ENCODE measurements around the gene PRF1.

Gene PRF1

DNA sequence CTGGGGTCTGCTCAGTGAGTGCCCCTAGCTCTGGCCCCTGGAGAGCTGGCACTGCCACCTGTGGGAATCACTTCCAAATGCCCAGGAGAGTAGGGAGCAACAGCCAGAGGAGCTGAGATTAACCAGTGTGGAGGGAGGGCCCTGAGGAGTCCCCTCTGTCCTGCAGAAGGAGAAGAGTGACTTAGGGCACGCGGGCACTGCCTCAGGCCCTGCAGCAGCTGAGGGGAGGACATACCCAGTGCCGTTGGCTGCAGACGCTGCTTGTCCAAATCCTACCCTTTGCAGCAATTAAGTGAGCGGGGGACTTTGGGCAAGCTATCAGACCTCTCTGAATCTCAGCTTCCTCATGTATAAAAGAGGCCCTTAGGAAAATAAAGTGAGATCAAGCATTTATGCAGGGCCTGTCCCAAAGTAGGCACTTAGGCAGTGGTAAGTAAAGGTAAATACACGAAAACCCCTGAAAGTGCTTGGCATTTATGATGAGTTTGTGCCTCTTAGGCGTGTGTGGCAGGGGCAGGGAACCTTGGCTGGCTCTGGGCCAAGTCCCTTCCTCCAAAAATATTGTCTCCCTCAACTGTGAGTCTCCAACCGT lies 16.9 kb downstream of the PRF1 start:
- no peak for TF ChIP-seq FOXM1 (IDR thresholded peaks at IDR 0.05; ENCODE audit: borderline replicate concordance, low read depth)
- TF ChIP-seq, protein P1, sequence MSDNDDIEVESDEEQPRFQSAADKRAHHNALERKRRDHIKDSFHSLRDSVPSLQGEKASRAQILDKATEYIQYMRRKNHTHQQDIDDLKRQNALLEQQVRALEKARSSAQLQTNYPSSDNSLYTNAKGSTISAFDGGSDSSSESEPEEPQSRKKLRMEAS (IDR thresholded peaks at IDR 0.05) = no peak
- TF ChIP-seq TAF1 (IDR thresholded peaks at IDR 0.05; ENCODE audit: low read depth) = no peak
- no peak for TF ChIP-seq EP300 (IDR thresholded peaks at IDR 0.05; ENCODE audit: borderline replicate concordance)
- no peak for TF ChIP-seq CREB1 (IDR thresholded peaks at IDR 0.05; ENCODE audit: low read depth)

DNA sequence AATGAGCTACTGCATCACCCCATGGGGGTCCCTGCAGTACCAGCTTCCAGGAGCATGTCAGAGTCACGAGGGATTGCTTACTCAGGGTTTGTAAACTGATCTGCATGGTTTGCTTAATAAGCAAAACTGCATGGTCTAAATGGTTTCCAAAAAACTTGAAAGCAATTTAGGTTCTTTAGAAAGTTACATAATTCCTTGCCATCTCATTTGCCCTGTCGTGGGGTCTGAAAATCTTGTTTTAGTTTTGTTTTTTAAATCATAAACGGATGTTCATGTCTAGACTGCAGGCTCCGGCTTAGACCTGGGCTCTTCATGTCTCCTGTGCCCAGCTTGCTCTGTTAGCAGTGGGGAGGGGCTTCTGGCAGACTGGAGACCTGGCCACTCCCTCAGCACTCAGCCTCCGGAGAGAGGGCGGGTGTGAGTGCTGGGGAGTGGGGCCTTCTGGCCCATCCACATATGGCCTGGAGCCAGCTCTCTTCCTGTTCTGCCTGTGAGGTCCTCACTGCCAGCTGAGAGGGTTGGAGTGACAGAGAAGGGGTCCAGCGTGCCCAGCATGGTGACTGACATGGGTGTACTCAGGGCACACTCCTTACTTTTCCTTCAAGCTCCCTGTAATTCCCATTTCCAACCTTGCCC lies 17.5 kb downstream of the PRF1 start:
- TF ChIP-seq, protein P2, sequence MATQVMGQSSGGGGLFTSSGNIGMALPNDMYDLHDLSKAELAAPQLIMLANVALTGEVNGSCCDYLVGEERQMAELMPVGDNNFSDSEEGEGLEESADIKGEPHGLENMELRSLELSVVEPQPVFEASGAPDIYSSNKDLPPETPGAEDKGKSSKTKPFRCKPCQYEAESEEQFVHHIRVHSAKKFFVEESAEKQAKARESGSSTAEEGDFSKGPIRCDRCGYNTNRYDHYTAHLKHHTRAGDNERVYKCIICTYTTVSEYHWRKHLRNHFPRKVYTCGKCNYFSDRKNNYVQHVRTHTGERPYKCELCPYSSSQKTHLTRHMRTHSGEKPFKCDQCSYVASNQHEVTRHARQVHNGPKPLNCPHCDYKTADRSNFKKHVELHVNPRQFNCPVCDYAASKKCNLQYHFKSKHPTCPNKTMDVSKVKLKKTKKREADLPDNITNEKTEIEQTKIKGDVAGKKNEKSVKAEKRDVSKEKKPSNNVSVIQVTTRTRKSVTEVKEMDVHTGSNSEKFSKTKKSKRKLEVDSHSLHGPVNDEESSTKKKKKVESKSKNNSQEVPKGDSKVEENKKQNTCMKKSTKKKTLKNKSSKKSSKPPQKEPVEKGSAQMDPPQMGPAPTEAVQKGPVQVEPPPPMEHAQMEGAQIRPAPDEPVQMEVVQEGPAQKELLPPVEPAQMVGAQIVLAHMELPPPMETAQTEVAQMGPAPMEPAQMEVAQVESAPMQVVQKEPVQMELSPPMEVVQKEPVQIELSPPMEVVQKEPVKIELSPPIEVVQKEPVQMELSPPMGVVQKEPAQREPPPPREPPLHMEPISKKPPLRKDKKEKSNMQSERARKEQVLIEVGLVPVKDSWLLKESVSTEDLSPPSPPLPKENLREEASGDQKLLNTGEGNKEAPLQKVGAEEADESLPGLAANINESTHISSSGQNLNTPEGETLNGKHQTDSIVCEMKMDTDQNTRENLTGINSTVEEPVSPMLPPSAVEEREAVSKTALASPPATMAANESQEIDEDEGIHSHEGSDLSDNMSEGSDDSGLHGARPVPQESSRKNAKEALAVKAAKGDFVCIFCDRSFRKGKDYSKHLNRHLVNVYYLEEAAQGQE (IDR thresholded peaks at IDR 0.05; ENCODE audit: low read depth) = no peak
- TF ChIP-seq FOXM1 (IDR thresholded peaks at IDR 0.05; ENCODE audit: borderline replicate concordance, low read depth) (no peak), EGR1 (IDR thresholded peaks at IDR 0.05) (no peak), CREB1 (IDR thresholded peaks at IDR 0.05; ENCODE audit: low read depth) (no peak), TCF12 (IDR thresholded peaks at IDR 0.05; ENCODE audit: low read depth) (no peak), ZBTB7A (IDR thresholded peaks at IDR 0.05; ENCODE audit: low read depth) (no peak), YY1 (IDR thresholded peaks at IDR 0.05; ENCODE audit: low read depth) (no peak), CEBPB (IDR thresholded peaks at IDR 0.05) (no peak), TAF1 (IDR thresholded peaks at IDR 0.05; ENCODE audit: low read depth) (no peak), RAD21 (IDR thresholded peaks at IDR 0.05; ENCODE audit: low read depth) (no peak), TEAD4 (IDR thresholded peaks at IDR 0.05) (no peak), NFIC (IDR thresholded peaks at IDR 0.05) (no peak), EP300 (IDR thresholded peaks at IDR 0.05; ENCODE audit: borderline replicate concordance) (no peak)
- TF ChIP-seq, protein P3, sequence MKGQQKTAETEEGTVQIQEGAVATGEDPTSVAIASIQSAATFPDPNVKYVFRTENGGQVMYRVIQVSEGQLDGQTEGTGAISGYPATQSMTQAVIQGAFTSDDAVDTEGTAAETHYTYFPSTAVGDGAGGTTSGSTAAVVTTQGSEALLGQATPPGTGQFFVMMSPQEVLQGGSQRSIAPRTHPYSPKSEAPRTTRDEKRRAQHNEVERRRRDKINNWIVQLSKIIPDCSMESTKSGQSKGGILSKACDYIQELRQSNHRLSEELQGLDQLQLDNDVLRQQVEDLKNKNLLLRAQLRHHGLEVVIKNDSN (IDR thresholded peaks at IDR 0.05) = no peak
- TF ChIP-seq, protein P1 (IDR thresholded peaks at IDR 0.05) = no peak

DNA sequence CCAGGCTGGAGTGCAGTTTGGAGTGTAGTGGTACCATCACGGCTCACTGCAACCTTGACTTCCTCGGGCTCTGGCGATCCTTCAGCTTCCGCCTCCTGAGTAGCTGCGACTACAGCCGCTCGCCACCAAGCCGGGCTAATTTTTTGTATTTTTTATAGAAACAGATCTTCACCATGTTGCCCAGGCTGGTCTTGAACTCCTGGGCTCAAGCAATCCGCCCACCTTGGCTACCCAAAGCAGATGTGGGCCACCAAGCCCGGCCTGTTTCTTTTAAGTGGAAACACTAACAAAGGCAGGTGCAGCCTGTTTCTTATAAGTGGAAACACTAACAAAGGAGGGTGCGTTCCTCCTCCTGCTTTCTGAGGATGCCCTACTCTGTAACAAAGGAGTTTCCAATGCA lies 18.2 kb downstream of the PRF1 start:
- TF ChIP-seq TCF12 (IDR thresholded peaks at IDR 0.05; ENCODE audit: low read depth) = no peak

DNA sequence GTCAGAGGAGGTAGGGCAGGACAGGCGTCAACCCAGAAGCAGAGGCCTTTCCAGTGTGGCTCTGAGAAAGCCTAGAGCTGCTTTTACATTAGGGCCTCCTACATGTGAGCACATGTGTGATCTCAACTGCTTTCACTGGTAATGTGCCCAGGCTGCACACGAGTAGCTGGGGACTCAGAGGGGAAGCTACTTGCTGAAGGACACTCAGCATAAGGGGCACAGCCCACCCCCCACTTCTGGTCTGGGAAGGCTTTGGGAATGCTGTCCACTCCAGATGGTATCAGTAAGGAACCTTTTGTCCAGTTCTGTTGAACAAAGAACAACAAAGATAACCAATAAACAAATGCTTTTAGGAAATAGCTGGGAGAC lies 18.9 kb downstream of the PRF1 start:
- no peak for TF ChIP-seq ZBTB7A (IDR thresholded peaks at IDR 0.05; ENCODE audit: low read depth)
- TF ChIP-seq, protein P1 (IDR thresholded peaks at IDR 0.05) = no peak
- TF ChIP-seq YY1 (IDR thresholded peaks at IDR 0.05; ENCODE audit: low read depth) = no peak
- TF ChIP-seq EP300 (IDR thresholded peaks at IDR 0.05; ENCODE audit: borderline replicate concordance) = no peak
- no peak for TF ChIP-seq TAF1 (IDR thresholded peaks at IDR 0.05; ENCODE audit: low read depth)
- TF ChIP-seq, protein P2 (IDR thresholded peaks at IDR 0.05; ENCODE audit: low read depth) = no peak
- TF ChIP-seq RAD21 (IDR thresholded peaks at IDR 0.05; ENCODE audit: low read depth) = no peak
- no peak for TF ChIP-seq NFIC (IDR thresholded peaks at IDR 0.05)
- no peak for TF ChIP-seq TCF12 (IDR thresholded peaks at IDR 0.05; ENCODE audit: low read depth)
- TF ChIP-seq FOXM1 (IDR thresholded peaks at IDR 0.05; ENCODE audit: borderline replicate concordance, low read depth) = no peak
- TF ChIP-seq CREB1 (IDR thresholded peaks at IDR 0.05; ENCODE audit: low read depth) = no peak
- no peak for TF ChIP-seq EGR1 (IDR thresholded peaks at IDR 0.05)
- no peak for TF ChIP-seq CEBPB (IDR thresholded peaks at IDR 0.05)
- TF ChIP-seq TEAD4 (IDR thresholded peaks at IDR 0.05) = no peak
- TF ChIP-seq, protein P3 (IDR thresholded peaks at IDR 0.05) = no peak

DNA sequence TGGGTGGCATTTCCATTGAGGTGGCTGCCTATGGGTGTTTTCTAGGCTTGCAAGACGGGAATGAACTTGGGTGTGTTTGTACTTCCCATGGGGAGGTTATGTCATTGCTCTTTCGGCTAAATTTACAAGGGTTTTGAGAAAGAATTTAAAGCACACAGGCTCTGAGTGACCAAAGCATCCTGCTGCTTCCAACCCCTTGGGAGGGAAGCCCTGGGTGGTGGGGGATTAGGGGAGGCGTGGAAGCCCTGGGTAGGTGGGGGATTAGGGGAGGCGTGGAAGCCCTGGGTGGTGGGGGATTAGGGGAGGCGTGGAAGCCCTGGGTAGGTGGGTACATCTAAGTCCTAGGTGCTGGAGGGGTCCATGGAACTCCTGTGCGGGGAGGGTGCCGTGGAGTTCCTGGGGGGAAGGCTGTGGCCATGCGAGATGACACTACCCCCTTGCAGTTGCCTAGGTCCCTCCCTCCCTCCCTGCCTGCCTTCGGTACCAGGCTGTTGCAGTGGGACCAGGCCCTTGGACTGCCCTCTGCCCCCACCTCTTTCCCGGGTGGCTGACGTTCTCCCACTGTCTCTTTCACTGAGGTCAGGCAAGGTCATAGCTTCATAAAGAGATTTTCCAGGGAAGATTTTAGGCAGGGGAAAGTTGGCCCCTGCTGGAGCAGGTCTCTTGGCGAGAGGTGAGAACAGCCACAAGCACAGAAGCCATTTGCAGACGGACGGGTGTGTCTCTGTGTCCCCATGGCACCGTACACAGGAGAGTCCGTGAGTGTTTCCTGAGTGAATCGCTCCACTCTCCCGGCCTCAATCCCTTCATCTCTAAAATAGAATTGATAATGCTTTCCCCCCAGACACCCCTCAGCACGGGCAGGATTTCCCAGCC lies 19.5 kb downstream of the PRF1 start:
- TF ChIP-seq CREB1 (IDR thresholded peaks at IDR 0.05; ENCODE audit: low read depth) (no peak), NFIC (IDR thresholded peaks at IDR 0.05) (no peak), EGR1 (IDR thresholded peaks at IDR 0.05) (no peak), CEBPB (IDR thresholded peaks at IDR 0.05) (no peak), ZBTB7A (IDR thresholded peaks at IDR 0.05; ENCODE audit: low read depth) (no peak), TAF1 (IDR thresholded peaks at IDR 0.05; ENCODE audit: low read depth) (no peak), TCF12 (IDR thresholded peaks at IDR 0.05; ENCODE audit: low read depth) (no peak), YY1 (IDR thresholded peaks at IDR 0.05; ENCODE audit: low read depth) (no peak), RAD21 (IDR thresholded peaks at IDR 0.05; ENCODE audit: low read depth) (no peak)
- TF ChIP-seq, protein P1 (IDR thresholded peaks at IDR 0.05) = no peak
- TF ChIP-seq, protein P3 (IDR thresholded peaks at IDR 0.05) = no peak
